Tibial nerve (tissue), 4 donors: Measurements from ENCODE around the gene CDKN3. TPM values are rescaled to one million over a fixed set of nuclear protein-coding genes. Genes with fewer than 3 reads are reported as not detected.
"Not testable (repeated sequence)": the region's sequence is repeated elsewhere in the genome, so short reads cannot be mapped to it uniquely, and the experiment has no call there.

Source experiments
- DNase-seq, 2 donors: peaks; one replicate each; pipeline ENCODE4 v3.0.0-alpha.2; 2019; ENCODE audit warnings: low spot score in 2 of 2
- H3K27ac ChIP-seq, 4 donors: fragments of 200-600 bp; sonication (generic) in 3 of 4; one replicate each; pipeline ENCODE4 v1.5.1; 2017 to 2019; ENCODE audit warnings: mild to moderate bottlenecking in 1 of 4
- H3K27me3 ChIP-seq, 2 donors: fragments of 200-600 bp; sonication (generic) in 1 of 2; one replicate each; pipeline versions ENCODE4 v1.5.1 to v1.6.0; 2017 to 2019
- H3K36me3 ChIP-seq, 3 donors: fragments of 200-600 bp; sonication (generic); one replicate each; pipeline ENCODE4 v1.5.1; 2018 to 2019
- H3K4me1 ChIP-seq, 4 donors: fragments of 200-600 bp; sonication (generic) in 3 of 4; one replicate each; pipeline ENCODE4 v1.5.1; 2017 to 2019
- H3K4me3 ChIP-seq, 4 donors: fragments of 200-600 bp; sonication (generic) in 3 of 4; one replicate each; pipeline ENCODE4 v1.5.1; 2017 to 2019; ENCODE audit warnings: mild to moderate bottlenecking in 1 of 4, moderate library complexity in 1 of 4
- H3K9me3 ChIP-seq, 4 donors: fragments of 200-600 bp; sonication (generic) in 3 of 4; one replicate each; pipeline ENCODE4 v1.5.1; 2017 to 2019
- CTCF ChIP-seq, 5 experiments: fragments of 200-600 bp in 3 of 5; fragments of 450-650 bp in 2 of 5; sonication (generic) in 3 of 5; IDR thresholded peaks; one replicate each; pipeline ENCODE4 v1.5.1; 2016 to 2019; ENCODE audit warnings: antibody characterized with exemption in 5 of 5, mild to moderate bottlenecking in 3 of 5, moderate library complexity in 2 of 5
- EP300 ChIP-seq, 2 donors: sonication (generic); formaldehyde crosslinking; IDR thresholded peaks; one replicate each; pipeline ENCODE4 v1.6.1; 2017; ENCODE audit warnings: antibody characterized with exemption in 2 of 2, mild to moderate bottlenecking in 1 of 2
- POLR2A ChIP-seq, 2 donors: fragments of 450-650 bp; IDR thresholded peaks; one replicate each; pipeline ENCODE4 v1.6.1; 2017; ENCODE audit warnings: antibody characterized with exemption in 2 of 2, mild to moderate bottlenecking in 2 of 2, moderate library complexity in 2 of 2
- WGBS, 2 donors: methylation state at CpG; one replicate each; pipeline ENCODE4 v1.1.5; 2018; 5-methylcytosine and 5-hydroxymethylcytosine counted together
- total RNA-seq, 4 donors: library from RNA; depleted of rRNA; stranded (reverse); fragments of >200 nt; gene quantifications; one replicate each; pipeline ENCODE4 v1.1.0, GENCODE V29; 2016

CDKN3 gene
- total RNA-seq, 4 donors from 2014 or later: 3.6 to 4.6 TPM; not detected in 2

DNA sequence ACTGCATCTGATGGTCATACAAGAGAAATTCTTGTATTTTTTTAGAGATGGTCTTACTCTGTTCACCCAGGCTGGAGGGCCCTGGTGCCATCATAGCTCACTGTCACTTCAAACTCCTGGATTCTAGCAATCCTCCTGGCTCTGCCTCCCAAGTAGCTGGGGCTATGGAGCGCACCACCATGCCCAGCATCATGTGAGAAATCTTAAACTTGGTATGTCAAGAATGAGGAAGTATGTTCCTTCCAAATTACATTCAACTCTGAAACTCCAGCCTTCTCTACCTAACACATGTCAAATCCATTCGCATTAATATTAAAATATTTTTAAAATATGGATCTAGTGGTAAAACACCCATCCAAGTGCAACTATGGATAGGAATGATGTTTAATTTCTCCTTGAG is 27.5 kb upstream of the CDKN3 start:
- 89 to 93% methylated on average over 2 of the region's 2 CpGs for WGBS, 2 donors
- TF ChIP-seq CTCF (IDR thresholded peaks at IDR 0.05) (no peak), EP300 (IDR thresholded peaks at IDR 0.05) (no peak), POLR2A (IDR thresholded peaks at IDR 0.05) (no peak)
- no peak for DNase-seq

DNA sequence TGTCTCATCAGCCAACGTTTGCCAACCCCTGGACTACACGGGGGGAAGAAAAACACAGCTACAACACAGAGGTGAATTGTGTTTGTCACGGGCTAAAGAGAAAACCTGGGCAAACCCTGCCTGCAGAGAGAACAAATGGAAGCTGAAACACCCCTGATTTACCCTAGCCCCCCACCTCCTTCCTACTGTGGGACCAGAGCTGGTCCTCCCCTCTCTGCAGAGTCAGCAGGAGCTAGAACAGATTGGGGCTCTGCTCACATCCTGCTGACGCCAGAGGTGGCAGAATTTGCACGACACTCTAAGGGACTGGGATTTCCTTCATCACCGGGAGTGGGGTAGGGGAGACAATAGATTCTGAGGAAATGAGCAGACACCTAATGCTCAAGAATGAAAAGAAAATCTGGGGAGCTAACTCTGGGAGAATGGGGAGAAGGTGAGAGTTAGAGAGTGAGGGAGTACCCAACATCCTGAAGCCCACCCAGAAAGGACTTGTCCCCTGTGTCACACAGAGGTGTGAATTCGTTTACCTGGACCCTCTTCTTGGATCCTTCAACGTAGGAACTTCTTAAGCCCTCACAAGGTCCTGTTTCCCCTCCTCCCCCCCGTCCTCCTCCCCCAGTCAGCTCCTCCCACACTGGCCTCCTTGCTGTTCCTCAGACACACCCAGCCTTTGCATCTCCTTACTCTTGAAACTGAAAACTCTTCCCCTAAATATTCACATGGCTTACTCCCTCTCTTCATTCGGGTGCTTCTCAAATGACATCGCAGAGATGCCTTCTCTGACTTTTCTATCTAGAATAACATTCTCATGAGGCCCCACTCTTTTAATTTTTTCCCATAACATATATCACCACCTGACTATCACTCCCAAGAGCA is 26.2 kb upstream of the CDKN3 start:
- 55 to 56% methylated on average over 11 of the region's 11 CpGs for WGBS, 2 donors
- no peaks in the 10 kb centered on the region for H3K27me3 ChIP-seq
- DNase-seq: no peak
- no peaks in the 10 kb centered on the region for H3K36me3 ChIP-seq
- H3K4me3 ChIP-seq: no peak overlapping the region
- TF ChIP-seq EP300 (IDR thresholded peaks at IDR 0.05) (no peak), POLR2A (IDR thresholded peaks at IDR 0.05) (no peak), CTCF (IDR thresholded peaks at IDR 0.05) (no peak)
- no peak overlapping the region for H3K27ac ChIP-seq
- no peaks in the 10 kb centered on the region for H3K9me3 ChIP-seq
- no peaks in the 10 kb centered on the region for H3K4me1 ChIP-seq

More for the DNA sequence above, 27.5 kb upstream of the CDKN3 start:
- Histone ChIP-seq H3K27me3 (no peaks in the 10 kb centered on the region), H3K27ac (no peak overlapping the region), H3K9me3 (no peaks in the 10 kb centered on the region), H3K36me3 (no peaks in the 10 kb centered on the region), H3K4me1 (peaks cover 0 to 11% (median 5%) of the 10 kb centered on the region in 4 donors), H3K4me3 (no peak overlapping the region)

- WGBS, 2 donors: 56 to 63% methylated on average over 7 of the region's 7 CpGs
- no peak for DNase-seq
- Histone ChIP-seq H3K27me3 (no peaks in the 10 kb centered on the region), H3K27ac (no peak overlapping the region), H3K9me3 (no peaks in the 10 kb centered on the region), H3K4me1 (no peaks in the 10 kb centered on the region), H3K4me3 (no peak overlapping the region), H3K36me3 (no peaks in the 10 kb centered on the region)
- TF ChIP-seq POLR2A (IDR thresholded peaks at IDR 0.05) (no peak), CTCF (IDR thresholded peaks at IDR 0.05) (no peak), EP300 (IDR thresholded peaks at IDR 0.05) (no peak)
These were observed 22.5 kb upstream of the CDKN3 start for GRCh38 chr14:54374117-54374884.

DNA sequence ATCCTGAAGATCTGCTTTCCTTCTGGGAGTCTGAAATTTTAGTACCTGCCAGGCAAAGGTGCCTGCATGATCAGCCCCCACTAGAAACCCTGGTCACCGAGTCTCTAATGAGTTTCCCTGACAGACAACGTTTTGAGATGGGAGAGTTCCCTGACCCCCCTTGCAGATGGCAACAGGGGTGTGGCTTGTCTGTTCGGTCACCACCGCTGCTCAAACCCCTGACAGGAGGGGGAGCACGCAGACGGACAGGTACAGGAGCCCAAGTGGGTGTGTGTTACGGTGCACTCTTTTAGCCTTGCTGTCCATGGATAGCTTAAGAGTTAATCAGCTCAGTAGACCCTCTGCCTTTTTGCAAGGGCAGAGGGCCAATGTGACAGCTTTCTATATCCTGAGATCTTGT is 19.3 kb upstream of the CDKN3 start:
- no peak for DNase-seq
- WGBS, 2 donors: 36 to 48% methylated on average over 7 of the region's 7 CpGs
- Histone ChIP-seq H3K4me1 (no peaks in the 10 kb centered on the region), H3K9me3 (peaks cover 0 to 2% (median 0%) of the 10 kb centered on the region in 4 donors), H3K27ac (no peak overlapping the region), H3K4me3 (no peak overlapping the region), H3K36me3 (no peaks in the 10 kb centered on the region), H3K27me3 (no peaks in the 10 kb centered on the region)
- TF ChIP-seq POLR2A (IDR thresholded peaks at IDR 0.05) (no peak), EP300 (IDR thresholded peaks at IDR 0.05) (no peak), CTCF (IDR thresholded peaks at IDR 0.05) (no peak)

DNA sequence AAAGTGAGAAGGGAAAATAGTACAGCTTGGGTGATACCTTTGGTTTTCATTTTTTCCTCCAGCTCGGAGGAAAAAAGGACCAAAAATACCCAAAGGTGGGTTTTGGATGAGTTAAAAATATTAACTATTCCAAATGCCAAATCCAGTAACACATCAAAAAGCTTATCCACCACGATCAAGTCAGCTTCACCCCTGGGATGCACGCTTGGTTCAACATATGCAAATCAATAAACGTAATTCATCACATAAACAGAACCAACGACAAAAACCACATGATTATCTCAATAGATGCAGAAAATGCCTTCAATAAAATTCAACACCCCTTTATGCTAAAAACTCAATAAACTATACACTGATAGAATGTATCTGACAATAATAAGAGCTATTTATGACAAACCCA is 17.9 kb upstream of the CDKN3 start:
- not testable (repeated sequence) for H3K27ac ChIP-seq, H3K4me3 ChIP-seq, H3K9me3 ChIP-seq, H3K4me1 ChIP-seq, H3K36me3 ChIP-seq, DNase-seq, H3K27me3 ChIP-seq
- WGBS, 2 donors: 76 to 81% methylated on average over 5 of the region's 5 CpGs
